Frontal cortex (tissue), 4 donors: ENCODE results near the gene TMPRSS9. TPM values are rescaled to one million over a fixed set of nuclear protein-coding genes. Genes with fewer than 3 reads are reported as not detected.
"Not testable (repeated sequence)": the region's sequence is repeated elsewhere in the genome, so short reads cannot be mapped to it uniquely, and the experiment has no call there.

Experiments used
- DNase-seq, 2 donors: peaks; one replicate each; pipeline ENCODE4 v3.0.0; 2012; ENCODE audit warnings: low spot score in 2 of 2
- FAIRE-seq: peaks from 2 replicates; lab custom pipeline; 2012; peaks lifted over from hg19 to GRCh38; lab: Jason Lieb, UNC
- total RNA-seq: library from RNA; depleted of rRNA; stranded (reverse); fragments of >200 nt; gene quantifications from one replicate; pipeline ENCODE4 v1.2.3, GENCODE V29; 2014
- donor health status: control.
- donor health status: control.
- donor health status: control.

TMPRSS9 gene
- total RNA-seq, 1 donor from 2014 or later: 0.41 TPM

GRCh38 chr19:2469102-2469914, 109.2 kb downstream of the TMPRSS9 start:
- DNase-seq (no peak), FAIRE-seq (no peak)

GRCh38 chr19:2469915-2470200, 109.8 kb downstream of the TMPRSS9 start:
- not testable (repeated sequence) for DNase-seq, FAIRE-seq

GRCh38 chr19:2474232-2475017, 114.4 kb downstream of the TMPRSS9 start:
- DNase-seq (peak; percentile 86), FAIRE-seq (no peak)

GRCh38 chr19:2475018-2475701, 115.1 kb downstream of the TMPRSS9 start:
- DNase-seq: no peak
- no peak for FAIRE-seq

Other genes with a start within 250 kb of the TMPRSS9 start
- gene AP3D1, start 208.7 kb upstream of the TMPRSS9 start, total RNA-seq: 58.3 TPM
- 4.1 TPM for gene DOT1L, start 196.3 kb upstream of the TMPRSS9 start, total RNA-seq
- 40.8 TPM for gene PLEKHJ1, start 123.9 kb upstream of the TMPRSS9 start, total RNA-seq
- gene SF3A2, start 123.4 kb upstream of the TMPRSS9 start, total RNA-seq: 23.2 TPM
- 0.82 TPM for gene AMH, start 110.9 kb upstream of the TMPRSS9 start, total RNA-seq
- 2.0 TPM for gene JSRP1, start 103.8 kb upstream of the TMPRSS9 start, total RNA-seq
- under 0.01 TPM for gene PEAK3, start 78.1 kb upstream of the TMPRSS9 start, total RNA-seq
- 0.82 TPM for gene LINGO3, start 52.1 kb upstream of the TMPRSS9 start, total RNA-seq
- 97.4 TPM for gene LSM7, start 31.7 kb upstream of the TMPRSS9 start, total RNA-seq
- gene SPPL2B, start 31.6 kb upstream of the TMPRSS9 start, total RNA-seq: 16.3 TPM
- gene TIMM13, start 67.3 kb downstream of the TMPRSS9 start, total RNA-seq: 18.3 TPM
- 46.9 TPM for gene LMNB2, start 96.7 kb downstream of the TMPRSS9 start, total RNA-seq
- 1.2 TPM for gene GADD45B, start 115.9 kb downstream of the TMPRSS9 start, total RNA-seq